SU-DHL-6 (cell line): Measurements from ENCODE around the gene OR9Q1.

ENCODE experiments used
- CTCF ChIP-seq: fragments of 200-600 bp; sonication (generic); IDR thresholded peaks from one replicate; pipeline ENCODE4 v1.5.1; 2017; ENCODE audit warnings: antibody characterized with exemption, mild to moderate bottlenecking, low read length, moderate library complexity; ENCODE audit not compliant: insufficient read depth, poor library complexity, severe bottlenecking
- EZH2phosphoT487 ChIP-seq: fragments of 200-600 bp; sonication (generic), shearing (Covaris generic); conservative IDR thresholded peaks from 2 replicates; pipeline ENCODE4 v1.6.1; 2018; ENCODE audit warnings: mild to moderate bottlenecking, antibody characterized with exemption, low read length, moderate library complexity, mixed read lengths

GRCh38 chr11:58165504-58166106, 141.9 kb downstream of the OR9Q1 start:
- no peak for TF ChIP-seq EZH2phosphoT487
- TF ChIP-seq CTCF: no peak
